Heart left ventricle (tissue), 13 donors: ENCODE data around the gene NPNT.

Experiments used
- CTCF ChIP-seq, 12 donors: fragments of 200-600 bp; sonication (generic) in 4 of 12; IDR thresholded peaks; one replicate each; pipeline versions ENCODE4 v1.5.0 to v1.8.0; 2018 to 2022; ENCODE audit warnings: antibody characterized with exemption in 12 of 12, mild to moderate bottlenecking in 5 of 12
- POLR2A ChIP-seq, 2 donors: fragments of 450-650 bp; IDR thresholded peaks; one replicate each; pipeline ENCODE4 v1.6.1; 2017; ENCODE audit warnings: antibody characterized with exemption in 2 of 2, mild to moderate bottlenecking in 2 of 2, moderate library complexity in 2 of 2
- donor health status: ischemic (EF 13 %, LVEDD 7.1; RV severe dilation, severe dysfunction).
- donor health status: DM: no; HTN: yes; CAD: no.
- donor health status: DM: no; HTN: no; CAD: no.
- donor health status: ischemic (EF 25% LVEDD 6.9; RV normal size, moderate dysfunction).
- donor health status: ischemic (EF 25% LVEDD 5.7; RV mildly dilated, moderate dysfunction).
- donor health status: ischemic (EF 35%, LVEDD 5.7; RV mildly dilated, moderate dysfunction).
- donor health status: nonischemic (EF 11% LVEDD 7.7; RV severe dilation, severe dysfunction).
- donor health status: DM: yes; HTN: yes; CAD: no.
- donor health status: PGD.
- donor health status: ischemic (EF 29% LVEDD 5.4; RV normal size, mild dysfunction).
- donor health status: nonischemic (EF 23%, LVEDD 6.1; RV moderate dilation, normal function).

- TF ChIP-seq CTCF (IDR thresholded peaks at IDR 0.05) (no peak), POLR2A (IDR thresholded peaks at IDR 0.05) (no peak)
Observed at GRCh38 chr4:106017975-106018374, 122.7 kb downstream of the NPNT start.
